Liver (tissue), 3 donors: Measurements from ENCODE around the gene ANGPTL4.

ENCODE experiments used
- SP1 ChIP-seq: IDR thresholded peaks from 2 replicates; pipeline ENCODE4 v1.6.1; 2018; ENCODE audit warnings: antibody characterized with exemption, mild to moderate bottlenecking
- TF ChIP-seq, protein P1 (sequence below): fragments of 150-350 bp; IDR thresholded peaks from 2 replicates; pipeline ENCODE4 v1.5.1; 2017; ENCODE audit warnings: improper control_type of control experiment, low read depth, low read length; ENCODE audit not compliant: missing input control
- donor health status: healthy.
- donor health status: healthy.

DNA sequence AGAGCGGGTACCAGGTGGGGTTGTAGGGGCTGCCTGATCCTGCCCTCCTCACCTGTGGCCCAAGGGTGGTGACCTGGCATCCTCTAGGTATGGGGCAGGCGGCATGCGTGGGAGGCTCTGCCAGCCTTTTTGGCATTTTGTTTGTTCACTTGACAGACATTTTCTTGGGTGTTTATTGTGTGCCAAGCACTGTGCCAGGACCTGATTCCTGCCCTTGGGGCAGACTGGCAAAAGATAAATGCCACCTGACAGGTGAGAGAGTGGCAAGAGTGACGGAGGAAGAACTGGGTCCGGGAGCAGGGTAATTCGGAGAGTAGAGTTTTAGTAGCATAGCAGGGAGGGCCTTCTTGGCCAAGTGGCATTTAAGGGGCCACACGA, 32.2 kb downstream of the ANGPTL4 start:
- TF ChIP-seq, protein P1, sequence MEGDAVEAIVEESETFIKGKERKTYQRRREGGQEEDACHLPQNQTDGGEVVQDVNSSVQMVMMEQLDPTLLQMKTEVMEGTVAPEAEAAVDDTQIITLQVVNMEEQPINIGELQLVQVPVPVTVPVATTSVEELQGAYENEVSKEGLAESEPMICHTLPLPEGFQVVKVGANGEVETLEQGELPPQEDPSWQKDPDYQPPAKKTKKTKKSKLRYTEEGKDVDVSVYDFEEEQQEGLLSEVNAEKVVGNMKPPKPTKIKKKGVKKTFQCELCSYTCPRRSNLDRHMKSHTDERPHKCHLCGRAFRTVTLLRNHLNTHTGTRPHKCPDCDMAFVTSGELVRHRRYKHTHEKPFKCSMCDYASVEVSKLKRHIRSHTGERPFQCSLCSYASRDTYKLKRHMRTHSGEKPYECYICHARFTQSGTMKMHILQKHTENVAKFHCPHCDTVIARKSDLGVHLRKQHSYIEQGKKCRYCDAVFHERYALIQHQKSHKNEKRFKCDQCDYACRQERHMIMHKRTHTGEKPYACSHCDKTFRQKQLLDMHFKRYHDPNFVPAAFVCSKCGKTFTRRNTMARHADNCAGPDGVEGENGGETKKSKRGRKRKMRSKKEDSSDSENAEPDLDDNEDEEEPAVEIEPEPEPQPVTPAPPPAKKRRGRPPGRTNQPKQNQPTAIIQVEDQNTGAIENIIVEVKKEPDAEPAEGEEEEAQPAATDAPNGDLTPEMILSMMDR, result no peak
- TF ChIP-seq SP1, result no peak
